DOHH2 (cell line): ENCODE measurements around the gene ABCA5.

Source experiments
- EZH2phosphoT487 ChIP-seq: fragments of 200-600 bp; sonication (generic); IDR thresholded peaks from 2 replicates; pipeline ENCODE4 v1.6.1; 2017; ENCODE audit warnings: borderline replicate concordance, mild to moderate bottlenecking, antibody characterized with exemption, low read length, moderate library complexity, mixed read lengths
- TF ChIP-seq, protein P1 (sequence below): fragments of 200-600 bp; sonication (generic); IDR thresholded peaks from one replicate; pipeline ENCODE4 v1.5.1; 2014; ENCODE audit warnings: antibody characterized with exemption, mild to moderate bottlenecking, low read depth, low read length; ENCODE audit not compliant: poor library complexity, severe bottlenecking

GRCh38 chr17:69300222-69300621, 26.7 kb downstream of the ABCA5 start:
- TF ChIP-seq, protein P1, sequence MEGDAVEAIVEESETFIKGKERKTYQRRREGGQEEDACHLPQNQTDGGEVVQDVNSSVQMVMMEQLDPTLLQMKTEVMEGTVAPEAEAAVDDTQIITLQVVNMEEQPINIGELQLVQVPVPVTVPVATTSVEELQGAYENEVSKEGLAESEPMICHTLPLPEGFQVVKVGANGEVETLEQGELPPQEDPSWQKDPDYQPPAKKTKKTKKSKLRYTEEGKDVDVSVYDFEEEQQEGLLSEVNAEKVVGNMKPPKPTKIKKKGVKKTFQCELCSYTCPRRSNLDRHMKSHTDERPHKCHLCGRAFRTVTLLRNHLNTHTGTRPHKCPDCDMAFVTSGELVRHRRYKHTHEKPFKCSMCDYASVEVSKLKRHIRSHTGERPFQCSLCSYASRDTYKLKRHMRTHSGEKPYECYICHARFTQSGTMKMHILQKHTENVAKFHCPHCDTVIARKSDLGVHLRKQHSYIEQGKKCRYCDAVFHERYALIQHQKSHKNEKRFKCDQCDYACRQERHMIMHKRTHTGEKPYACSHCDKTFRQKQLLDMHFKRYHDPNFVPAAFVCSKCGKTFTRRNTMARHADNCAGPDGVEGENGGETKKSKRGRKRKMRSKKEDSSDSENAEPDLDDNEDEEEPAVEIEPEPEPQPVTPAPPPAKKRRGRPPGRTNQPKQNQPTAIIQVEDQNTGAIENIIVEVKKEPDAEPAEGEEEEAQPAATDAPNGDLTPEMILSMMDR = no peak
- no peak for TF ChIP-seq EZH2phosphoT487
